Measurements from ENCODE around the gene STMP1.

- no peak for TF ChIP-seq CTCF (optimal IDR thresholded peaks at IDR 0.05 in 1 of 3, IDR thresholded peaks at IDR 0.05 in 1 of 3, conservative IDR thresholded peaks at IDR 0.05 in 1 of 3; ENCODE audit: extremely low read depth in 1 of 3, insufficient read depth in 2 of 3, low read length in 3 of 3)
- no peak for TF ChIP-seq EZH2 (IDR thresholded peaks at IDR 0.05; ENCODE audit: low read length)
Measured at GRCh38 chr7:135716677-135717238, 54.4 kb downstream of the STMP1 start.

Measured in keratinocyte (primary cell).